PFSK-1 (cell line): ENCODE results near the gene KHDC1.

Experiments
- FOXP2 ChIP-seq: optimal IDR thresholded peaks from 2 replicates; pipeline ENCODE3; 2011; ENCODE audit warnings: borderline replicate concordance, control low read depth, inconsistent platforms; ENCODE audit not compliant: insufficient read depth; ENCODE audit errors: extremely low read length, extremely low read depth
- POLR2AphosphoS5 ChIP-seq: IDR thresholded peaks from 2 replicates; pipeline ENCODE4 v1.6.1; 2012; ENCODE audit warnings: low read depth, mild to moderate bottlenecking, control low read depth, low read length, moderate library complexity
- REST ChIP-seq, 2 experiments: IDR thresholded peaks; 2 replicates each; pipeline versions ENCODE4 v1.6.1 to v1.8.0; 2011 to 2012; ENCODE audit warnings: low read depth in 2 of 2, low read length in 2 of 2, control low read depth in 1 of 2, inconsistent platforms in 1 of 2, mild to moderate bottlenecking in 1 of 2, moderate library complexity in 1 of 2; ENCODE audit not compliant: insufficient read depth in 1 of 2
- SIN3A ChIP-seq: IDR thresholded peaks from 2 replicates; pipeline ENCODE4 v1.6.1; 2012; ENCODE audit warnings: mild to moderate bottlenecking, low read length, moderate library complexity, borderline replicate concordance; ENCODE audit not compliant: insufficient read depth
- TAF1 ChIP-seq: IDR thresholded peaks from 2 replicates; pipeline ENCODE4 v1.6.1; 2012; ENCODE audit warnings: low read length, control low read depth, borderline replicate concordance; ENCODE audit not compliant: insufficient read depth

GRCh38 chr6:73250016-73250415 is 13.0 kb downstream of the KHDC1 start:
- TF ChIP-seq POLR2AphosphoS5: no peak
- TF ChIP-seq TAF1: no peak
- TF ChIP-seq SIN3A: no peak
- TF ChIP-seq FOXP2: no peak
- no peak for TF ChIP-seq REST (IDR thresholded peaks at IDR 0.05; ENCODE audit: insufficient read depth in 1 of 2, low read depth in 2 of 2, low read length in 2 of 2)
